KMS-11 (cell line): Measurements from ENCODE around the gene PTPRT.

Source experiments
- H2AFZ ChIP-seq: fragments of 200-600 bp; sonication (generic); 2 replicates; pipeline ENCODE4 v1.6.1; 2016; ENCODE audit warnings: antibody characterized with exemption, mixed run types, low read depth
- H3K27ac ChIP-seq: fragments of 200-600 bp; sonication (generic); 2 replicates; pipeline ENCODE4 v1.6.1; 2016; ENCODE audit warnings: mild to moderate bottlenecking, mixed run types
- H3K27me3 ChIP-seq: fragments of 200-600 bp; sonication (generic); 2 replicates; pipeline ENCODE4 v1.6.1; 2017; ENCODE audit warnings: mild to moderate bottlenecking, low read depth, mixed run types, moderate library complexity; ENCODE audit not compliant: insufficient read depth
- H3K36me3 ChIP-seq: fragments of 200-600 bp; sonication (generic); 2 replicates; pipeline ENCODE4 v1.6.1; 2017; ENCODE audit warnings: mild to moderate bottlenecking, mixed run types; ENCODE audit not compliant: insufficient read depth
- H3K4me1 ChIP-seq: fragments of 200-600 bp; sonication (generic); 2 replicates; pipeline ENCODE4 v1.6.1; 2016; ENCODE audit warnings: mild to moderate bottlenecking, low read depth, mixed run types; ENCODE audit not compliant: poor library complexity, severe bottlenecking
- H3K4me2 ChIP-seq: fragments of 200-600 bp; sonication (generic); 2 replicates; pipeline ENCODE4 v1.7.0; 2016; ENCODE audit warnings: mild to moderate bottlenecking, mixed run types
- H3K4me3 ChIP-seq: fragments of 200-600 bp; sonication (generic); IDR thresholded peaks from 2 replicates; pipeline ENCODE4 v1.6.1; 2017; ENCODE audit warnings: low read depth, low read length, mixed read lengths; ENCODE audit not compliant: insufficient read depth
- H3K79me2 ChIP-seq: fragments of 200-600 bp; sonication (generic); 2 replicates; pipeline ENCODE4 v1.6.1; 2016; ENCODE audit warnings: low read depth, mixed run types; ENCODE audit not compliant: insufficient read depth
- H3K9ac ChIP-seq: fragments of 200-600 bp; sonication (generic); 2 replicates; pipeline ENCODE4 v1.6.1; 2016; ENCODE audit warnings: mild to moderate bottlenecking, mixed run types
- H4K20me1 ChIP-seq: fragments of 200-600 bp; sonication (generic); 2 replicates; pipeline ENCODE4 v1.6.1; 2016; ENCODE audit warnings: mild to moderate bottlenecking, mixed run types; ENCODE audit not compliant: insufficient read depth
- CTCF ChIP-seq: fragments of 200-600 bp; sonication (generic); conservative IDR thresholded peaks from 2 replicates; pipeline ENCODE4 v1.6.1; 2017; ENCODE audit warnings: low read depth, mild to moderate bottlenecking, antibody characterized with exemption, low read length, moderate library complexity, mixed read lengths

The PTPRT gene

GRCh38 chr20:42026599-42026998, 1163.1 kb downstream of the PTPRT start:
- Histone ChIP-seq H3K27me3 (no peaks in the 10 kb centered on the region), H3K79me2 (no peaks in the 10 kb centered on the region), H3K4me2 (no peak overlapping the region), H3K9ac (no peak overlapping the region), H3K4me1 (peaks cover 3% of the 10 kb centered on the region), H3K36me3 (no peaks in the 10 kb centered on the region), H3K27ac (no peak overlapping the region), H4K20me1 (no peaks in the 10 kb centered on the region), H3K4me3 (no peak overlapping the region), H2AFZ (no peak overlapping the region)
- TF ChIP-seq CTCF, result no peak

GRCh38 chr20:42024653-42025052, 1165.1 kb downstream of the PTPRT start:
- H3K9ac ChIP-seq, result no peak overlapping the region
- no peaks in the 10 kb centered on the region for H4K20me1 ChIP-seq
- no peaks in the 10 kb centered on the region for H3K36me3 ChIP-seq
- H2AFZ ChIP-seq, result no peak overlapping the region
- no peaks in the 10 kb centered on the region for H3K79me2 ChIP-seq
- peaks cover 3% of the 10 kb centered on the region for H3K4me1 ChIP-seq
- H3K27ac ChIP-seq, result no peak overlapping the region
- no peak for TF ChIP-seq CTCF
- H3K4me2 ChIP-seq, result no peak overlapping the region
- H3K27me3 ChIP-seq, result no peaks in the 10 kb centered on the region
- H3K4me3 ChIP-seq, result no peak overlapping the region
